Keratinocyte (primary cell): Measurements from ENCODE around the gene CEP20. TPM values are rescaled to one million over a fixed set of nuclear protein-coding genes. Genes with fewer than 3 reads are reported as not detected.

ENCODE experiments used
- DNase-seq: peaks from one replicate; pipeline ENCODE4 v3.0.0-alpha.2; 2011; ENCODE audit warnings: low read depth, missing footprints, low spot score
- FAIRE-seq: peaks from 2 replicates; lab custom pipeline; 2011; peaks lifted over from hg19 to GRCh38; lab: Jason Lieb, UNC
- H2AFZ ChIP-seq: 2 replicates; pipeline ENCODE4 v1.6.0; 2012; ENCODE audit warnings: low read length, control low read depth, inconsistent platforms; ENCODE audit not compliant: control insufficient read depth
- H3K27ac ChIP-seq: 2 replicates; pipeline ENCODE4 v1.5.1; 2011; ENCODE audit warnings: low read length; ENCODE audit not compliant: control insufficient read depth, insufficient read depth
- H3K27me3 ChIP-seq: 3 replicates; pipeline ENCODE4 v1.6.0; 2011; ENCODE audit warnings: low read length; ENCODE audit not compliant: control insufficient read depth, insufficient read depth; ENCODE audit errors: extremely low read depth
- H3K36me3 ChIP-seq, 2 experiments: 2 replicates in 1 of 2; 3 replicates in 1 of 2; pipeline ENCODE4 v1.5.1; 2011; ENCODE audit warnings: low read length in 2 of 2, mild to moderate bottlenecking in 1 of 2; ENCODE audit not compliant: control insufficient read depth in 2 of 2, insufficient read depth in 2 of 2; ENCODE audit errors: extremely low read depth in 1 of 2
- H3K4me1 ChIP-seq: 3 replicates; pipeline ENCODE4 v1.5.1; 2011; ENCODE audit warnings: low read length; ENCODE audit not compliant: control insufficient read depth, insufficient read depth; ENCODE audit errors: extremely low read depth
- H3K4me2 ChIP-seq: 3 replicates; pipeline ENCODE4 v1.6.0; 2011; ENCODE audit warnings: low read depth, low read length; ENCODE audit not compliant: control insufficient read depth, insufficient read depth; ENCODE audit errors: extremely low read depth
- H3K4me3 ChIP-seq, 3 experiments: fragments of 200-600 bp in 1 of 3; sonication (generic) in 1 of 3; 2 replicates in 2 of 3; 3 replicates in 1 of 3; pipeline ENCODE4 v1.5.1; 2011 to 2016; ENCODE audit warnings: low read length in 3 of 3, mild to moderate bottlenecking in 3 of 3, control low read depth in 2 of 3, inconsistent platforms in 1 of 3, low read depth in 1 of 3, mixed read lengths in 1 of 3, mixed run types in 1 of 3, moderate library complexity in 1 of 3; ENCODE audit not compliant: control insufficient read depth in 2 of 3, insufficient read depth in 2 of 3; ENCODE audit errors: extremely low read depth in 1 of 3
- H3K79me2 ChIP-seq: 2 replicates; pipeline ENCODE4 v1.6.0; 2012; ENCODE audit warnings: low read length; ENCODE audit not compliant: control insufficient read depth, insufficient read depth
- H3K9ac ChIP-seq: 3 replicates; pipeline ENCODE4 v1.6.0; 2011; ENCODE audit warnings: low read length; ENCODE audit not compliant: control insufficient read depth, insufficient read depth; ENCODE audit errors: extremely low read depth
- H3K9me1 ChIP-seq: 3 replicates; pipeline ENCODE4 v1.6.0; 2011; ENCODE audit warnings: low read length; ENCODE audit not compliant: control insufficient read depth, insufficient read depth; ENCODE audit errors: extremely low read depth
- H3K9me3 ChIP-seq: 2 replicates; pipeline ENCODE4 v1.5.1; 2012; ENCODE audit warnings: low read depth, low read length; ENCODE audit not compliant: control insufficient read depth
- H4K20me1 ChIP-seq: 3 replicates; pipeline ENCODE4 v1.6.0; 2011; ENCODE audit warnings: low read length; ENCODE audit not compliant: control insufficient read depth, insufficient read depth; ENCODE audit errors: extremely low read depth
- EZH2 ChIP-seq: IDR thresholded peaks from one replicate; pipeline ENCODE4 v1.6.1; 2012; ENCODE audit warnings: inconsistent platforms, mild to moderate bottlenecking, low read length, moderate library complexity
- dilution Hi-C: fragments of 300-500 bp; cut with MboI; formaldehyde crosslinking; loops from one replicate; pipeline ENCODE4 v1.7.0; 2020; ENCODE audit warnings: low sequenced_read_pairs; ENCODE audit not compliant: extremely low pct_ligation_motif_present
- polyA plus RNA-seq, 5 experiments: library from polyadenylated mRNA; depleted of rRNA in 3 of 5; stranded (reverse) in 3 of 5; stranded (forward) in 1 of 5; unstranded in 1 of 5; fragments of >200 nt; gene quantifications; 1 replicate in 1 of 5; 2 replicates in 3 of 5; 3 replicates in 1 of 5; pipeline versions ENCODE4 v1.2.1 to v1.2.3, GENCODE V29; 2011 to 2012; ENCODE audit warnings: missing spikeins in 2 of 5, low read depth in 1 of 5, low replicate concordance in 1 of 5
- TF ChIP-seq, protein P1 (sequence below), 3 experiments: IDR thresholded peaks in 1 of 3; conservative IDR thresholded peaks in 1 of 3; optimal IDR thresholded peaks in 1 of 3; 2 replicates in 2 of 3; 3 replicates in 1 of 3; pipeline versions ENCODE3 to v1.5.1; 2011; ENCODE audit warnings: low read length in 3 of 3, mild to moderate bottlenecking in 3 of 3, moderate library complexity in 2 of 3, control low read depth in 1 of 3, inconsistent platforms in 1 of 3; ENCODE audit not compliant: insufficient read depth in 2 of 3; ENCODE audit errors: extremely low read depth in 1 of 3

CEP20 gene
- polyA plus RNA-seq, 1 donor (not counting 4 experiments of a cell fraction or from before 2014, with no cell fraction given), result 44.1 TPM

DNA sequence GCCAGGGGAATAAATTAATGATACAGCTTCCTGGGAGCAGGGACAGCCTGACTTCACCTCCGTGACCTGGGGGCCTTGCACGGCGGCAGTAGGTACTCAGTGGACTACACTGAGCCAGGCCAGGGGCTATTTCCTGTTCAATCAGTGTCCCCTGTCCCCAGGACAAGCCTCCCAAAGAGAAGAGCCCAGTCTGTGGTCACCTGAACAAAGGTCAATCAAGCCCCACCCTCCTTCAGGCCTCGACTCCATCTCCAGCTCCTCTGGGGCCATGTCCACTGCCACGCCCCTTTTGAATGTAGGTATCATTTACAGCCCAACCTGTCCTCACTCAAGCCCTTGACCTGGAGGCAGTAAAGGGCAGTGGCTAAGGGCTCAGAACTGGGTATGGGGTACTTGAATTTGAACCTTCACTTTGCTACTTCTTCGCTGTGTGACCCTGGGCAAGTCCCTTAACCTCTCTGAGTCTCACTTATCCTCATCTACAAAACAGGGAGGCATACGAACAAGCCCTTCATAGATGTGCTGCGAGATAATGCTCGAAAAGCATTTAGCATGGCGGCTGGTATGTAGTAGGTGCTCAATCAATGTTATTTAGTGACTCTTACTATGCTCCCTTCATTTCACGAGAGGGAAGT lies 60.6 kb downstream of the CEP20 start:
- H2AFZ ChIP-seq, result no peak overlapping the region
- no peaks in the 10 kb centered on the region for H3K9me1 ChIP-seq
- H3K79me2 ChIP-seq, result no peaks in the 10 kb centered on the region
- no peaks in the 10 kb centered on the region for H3K36me3 ChIP-seq
- no peak overlapping the region for H3K4me3 ChIP-seq
- dilution Hi-C loops, result no loop called here
- no peak overlapping the region for H3K9ac ChIP-seq
- TF ChIP-seq, protein P1, sequence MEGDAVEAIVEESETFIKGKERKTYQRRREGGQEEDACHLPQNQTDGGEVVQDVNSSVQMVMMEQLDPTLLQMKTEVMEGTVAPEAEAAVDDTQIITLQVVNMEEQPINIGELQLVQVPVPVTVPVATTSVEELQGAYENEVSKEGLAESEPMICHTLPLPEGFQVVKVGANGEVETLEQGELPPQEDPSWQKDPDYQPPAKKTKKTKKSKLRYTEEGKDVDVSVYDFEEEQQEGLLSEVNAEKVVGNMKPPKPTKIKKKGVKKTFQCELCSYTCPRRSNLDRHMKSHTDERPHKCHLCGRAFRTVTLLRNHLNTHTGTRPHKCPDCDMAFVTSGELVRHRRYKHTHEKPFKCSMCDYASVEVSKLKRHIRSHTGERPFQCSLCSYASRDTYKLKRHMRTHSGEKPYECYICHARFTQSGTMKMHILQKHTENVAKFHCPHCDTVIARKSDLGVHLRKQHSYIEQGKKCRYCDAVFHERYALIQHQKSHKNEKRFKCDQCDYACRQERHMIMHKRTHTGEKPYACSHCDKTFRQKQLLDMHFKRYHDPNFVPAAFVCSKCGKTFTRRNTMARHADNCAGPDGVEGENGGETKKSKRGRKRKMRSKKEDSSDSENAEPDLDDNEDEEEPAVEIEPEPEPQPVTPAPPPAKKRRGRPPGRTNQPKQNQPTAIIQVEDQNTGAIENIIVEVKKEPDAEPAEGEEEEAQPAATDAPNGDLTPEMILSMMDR (optimal IDR thresholded peaks at IDR 0.05 in 1 of 3, IDR thresholded peaks at IDR 0.05 in 1 of 3, conservative IDR thresholded peaks at IDR 0.05 in 1 of 3; ENCODE audit: extremely low read depth in 1 of 3, insufficient read depth in 2 of 3, low read length in 3 of 3), result no peak
- TF ChIP-seq EZH2, result no peak
- DNase-seq (no peak), FAIRE-seq (no peak)
- H3K9me3 ChIP-seq, result no peaks in the 10 kb centered on the region
- no peak overlapping the region for H3K4me2 ChIP-seq
- H3K4me1 ChIP-seq, result no peaks in the 10 kb centered on the region
- peaks cover 5% of the 10 kb centered on the region for H3K27me3 ChIP-seq
- H3K27ac ChIP-seq, result no peak overlapping the region
- no peaks in the 10 kb centered on the region for H4K20me1 ChIP-seq

- no peaks in the 10 kb centered on the region for H3K79me2 ChIP-seq
- dilution Hi-C loops, result no loop called here
- no peak overlapping the region for H3K27ac ChIP-seq
These were observed 61.1 kb downstream of the CEP20 start for GRCh38 chr16:15827299-15827698.

More at GRCh38 chr16:15827299-15827698, 61.1 kb downstream of the CEP20 start:
- Histone ChIP-seq H3K9me1 (no peaks in the 10 kb centered on the region), H3K36me3 (no peaks in the 10 kb centered on the region), H3K9ac (no peak overlapping the region), H3K4me1 (no peaks in the 10 kb centered on the region), H3K4me2 (no peak overlapping the region), H3K4me3 (no peak overlapping the region), H3K9me3 (no peaks in the 10 kb centered on the region), H3K27me3 (peaks cover 8% of the 10 kb centered on the region), H4K20me1 (no peaks in the 10 kb centered on the region), H2AFZ (no peak overlapping the region)
- FAIRE-seq (no peak), DNase-seq (no peak)
- no peak for TF ChIP-seq EZH2
